GM21576 (cell line): ENCODE data around the gene CEP128.

Experiments
- ATAC-seq: cut with Tn5 transposase; IDR thresholded peaks from one replicate; pipeline ENCODE4 v1.9.1; 2021; ENCODE audit warnings: mild to moderate bottlenecking, moderate library complexity; ENCODE audit not compliant: unreplicated experiment

The CEP128 gene

DNA sequence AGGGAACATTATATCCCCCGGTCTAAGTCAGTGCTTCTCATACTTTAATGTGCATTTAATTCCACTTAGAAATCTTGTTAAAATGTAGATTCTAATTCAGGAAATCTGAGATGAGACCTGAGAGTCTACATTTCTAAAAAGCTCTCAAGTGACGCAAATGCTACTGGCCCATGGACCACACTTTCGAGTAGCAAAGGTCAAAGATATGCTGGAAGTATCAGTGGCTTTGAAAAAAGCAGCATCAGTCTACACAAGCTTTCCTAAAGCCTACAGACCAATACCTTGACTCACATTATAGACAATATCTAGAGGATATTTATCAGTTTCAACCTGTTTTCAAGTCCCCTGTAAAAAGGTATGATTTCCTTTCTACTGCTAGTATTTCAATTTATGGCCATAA lies 248.6 kb downstream of the CEP128 start:
- no peak for ATAC-seq

DNA sequence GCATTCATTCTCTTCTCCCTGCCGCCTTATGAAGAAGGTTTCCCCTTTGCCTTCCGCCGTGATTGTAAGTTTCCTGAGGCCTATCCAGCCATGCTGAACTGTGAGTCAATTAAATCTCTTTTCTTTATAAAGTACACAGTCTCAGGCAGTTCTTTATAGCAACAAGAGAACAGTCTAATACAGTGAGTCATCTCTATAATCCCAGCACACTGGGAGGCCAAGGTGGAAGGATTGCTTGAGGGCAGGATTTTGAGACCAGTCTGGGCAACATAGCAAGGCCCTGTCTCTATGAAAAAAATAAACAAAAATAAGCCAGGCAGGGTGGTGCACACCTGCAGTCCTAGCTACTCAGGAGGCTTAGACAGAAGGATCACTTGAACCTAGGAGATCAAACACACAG lies 259.9 kb downstream of the CEP128 start:
- no peak for ATAC-seq

DNA sequence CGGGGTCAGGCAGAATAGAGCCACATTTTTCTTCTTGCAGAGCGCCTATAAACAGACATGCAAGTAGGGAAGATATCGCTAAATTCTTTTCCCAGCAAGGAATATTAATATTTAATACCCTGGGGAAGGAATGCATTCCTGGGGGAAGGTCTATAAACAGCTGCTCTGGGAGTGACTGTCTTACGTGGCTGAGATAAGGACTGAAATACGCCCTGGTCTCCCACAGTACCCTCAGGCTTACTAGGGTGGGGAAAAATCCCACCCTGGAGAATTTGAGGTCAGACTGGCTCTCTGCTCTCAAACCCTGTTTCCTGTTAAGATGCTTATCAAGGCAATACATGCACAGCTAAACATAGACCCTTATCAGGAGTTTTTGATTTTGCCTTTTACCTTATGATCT lies 262.3 kb downstream of the CEP128 start:
- ATAC-seq = no peak

DNA sequence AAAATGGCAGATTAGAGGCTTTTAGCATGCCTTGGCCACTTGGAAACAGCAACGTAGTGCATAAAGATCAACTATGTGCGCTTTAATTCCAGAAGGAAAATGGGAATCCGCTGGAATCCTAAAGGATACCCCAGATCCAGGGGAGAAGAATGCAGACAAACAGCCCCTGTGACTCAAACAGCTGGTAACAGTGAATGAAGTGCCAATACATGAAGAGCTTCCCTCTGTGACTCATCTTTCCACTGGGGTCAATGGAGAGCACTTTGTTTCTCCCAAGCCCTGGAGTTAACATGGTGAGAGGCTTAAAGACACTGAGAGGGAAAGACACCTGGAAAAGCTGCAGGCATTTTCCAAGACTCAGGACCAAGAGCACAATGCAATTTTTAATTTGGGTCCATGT lies 263.1 kb downstream of the CEP128 start:
- ATAC-seq = no peak

DNA sequence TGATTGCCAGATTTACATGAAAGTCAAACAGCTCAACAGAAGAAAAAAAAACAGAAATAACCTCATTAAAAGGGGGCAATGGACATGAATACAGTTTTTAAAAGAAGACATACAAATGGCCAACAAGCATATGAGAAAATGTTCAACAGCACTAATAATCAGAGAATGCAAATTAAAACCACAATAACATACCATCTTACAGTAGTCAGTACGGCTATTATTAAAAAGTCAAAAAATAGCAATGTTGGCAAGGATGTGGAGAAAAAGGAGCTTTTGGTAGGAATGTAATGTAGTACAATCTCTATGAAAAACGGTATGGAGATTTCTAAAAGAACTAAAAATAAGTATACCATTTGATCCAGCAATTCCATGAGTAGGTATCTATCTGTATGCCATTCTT lies 272.1 kb downstream of the CEP128 start:
- ATAC-seq = no peak

DNA sequence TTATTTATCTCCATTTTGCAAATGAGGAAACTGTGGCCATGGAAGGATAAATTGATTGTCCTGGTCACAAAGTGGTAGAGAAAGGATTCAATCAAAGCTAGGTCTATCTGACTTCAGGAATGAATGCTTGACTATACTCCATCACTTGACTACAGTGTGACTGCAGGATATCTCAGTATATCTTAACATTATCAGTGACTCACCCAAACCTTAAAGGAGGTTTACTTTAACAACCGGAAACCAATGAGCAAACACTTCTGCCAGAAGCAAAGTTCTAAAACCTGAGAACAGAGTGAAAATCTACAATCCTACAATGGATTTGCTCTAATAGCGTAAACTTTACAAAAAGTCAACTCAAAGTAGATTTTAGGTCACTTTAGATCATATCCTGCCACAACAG lies 277.0 kb downstream of the CEP128 start:
- no peak for ATAC-seq

DNA sequence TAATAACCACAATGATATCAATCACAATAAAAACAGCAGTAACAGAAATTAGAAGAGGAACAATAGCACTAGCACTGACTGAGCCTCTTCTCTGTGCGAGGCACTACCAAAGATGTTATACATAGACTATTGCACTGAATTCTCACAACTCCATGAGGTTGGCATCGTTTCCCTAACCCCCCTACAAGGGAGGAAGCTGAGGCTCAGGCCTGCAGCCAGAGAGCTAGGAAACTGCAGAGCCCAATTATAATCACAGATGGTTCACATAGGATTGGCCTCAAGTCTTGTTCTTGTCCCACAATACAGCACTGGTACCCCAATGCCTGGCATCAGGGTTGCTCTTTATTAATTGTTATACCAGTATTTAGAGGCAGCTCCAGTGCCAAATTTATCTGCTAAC lies 278.0 kb downstream of the CEP128 start:
- ATAC-seq = no peak

DNA sequence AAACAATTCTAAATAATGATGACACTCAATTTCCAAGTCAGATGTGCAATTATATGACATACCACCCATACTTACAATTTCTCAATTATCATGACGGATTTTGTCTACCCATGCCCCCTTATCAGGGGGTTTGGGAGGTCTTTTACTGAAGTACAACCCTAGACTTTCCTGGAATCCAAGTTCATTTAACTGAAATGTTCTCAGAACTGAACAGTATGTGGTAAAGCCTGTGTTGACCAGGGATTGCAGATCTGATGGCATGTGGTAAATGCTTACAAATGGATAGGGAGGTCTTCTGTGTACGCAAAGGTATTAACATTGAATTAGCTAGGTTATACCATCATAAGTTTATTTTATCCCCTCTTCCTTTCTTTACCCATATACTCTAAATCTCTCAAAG lies 281.8 kb downstream of the CEP128 start:
- ATAC-seq = no peak

DNA sequence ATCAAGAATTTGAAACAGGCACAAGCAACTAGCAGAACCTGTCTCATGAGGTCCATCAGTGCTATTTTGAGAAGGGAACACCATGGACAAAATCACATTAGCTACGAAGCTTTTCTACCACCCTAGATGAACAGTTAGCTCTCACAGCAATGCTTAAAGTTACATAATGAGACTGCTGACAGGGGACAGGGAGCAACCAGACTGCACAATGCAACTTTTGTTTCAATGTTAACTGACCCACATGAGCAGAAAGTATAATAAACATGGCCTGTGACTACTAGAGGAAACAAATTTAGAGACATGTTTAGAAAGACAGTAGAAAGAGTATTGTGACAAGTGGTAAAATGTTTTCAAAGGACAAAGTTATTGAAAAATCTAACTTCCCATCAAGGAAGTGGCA lies 282.8 kb downstream of the CEP128 start:
- ATAC-seq = no peak

DNA sequence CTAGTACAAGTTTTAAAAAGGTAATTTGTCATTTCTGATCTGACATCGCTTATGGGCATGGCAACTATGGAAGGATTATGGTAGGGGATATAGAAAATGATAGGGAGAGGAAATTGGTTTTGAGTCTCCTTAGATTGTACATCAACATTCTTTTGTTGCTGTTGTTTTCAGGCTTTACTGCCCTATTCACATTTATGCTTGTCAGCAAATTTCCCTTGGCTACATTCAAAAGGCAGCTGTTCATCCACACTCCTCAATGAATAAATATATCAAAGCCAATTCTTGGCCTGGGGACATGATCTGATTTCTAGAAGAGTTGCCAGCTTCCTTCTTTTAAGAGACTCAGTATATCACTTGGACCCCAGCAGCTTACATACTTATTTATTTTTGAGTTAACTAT lies 283.4 kb downstream of the CEP128 start:
- ATAC-seq = no peak

DNA sequence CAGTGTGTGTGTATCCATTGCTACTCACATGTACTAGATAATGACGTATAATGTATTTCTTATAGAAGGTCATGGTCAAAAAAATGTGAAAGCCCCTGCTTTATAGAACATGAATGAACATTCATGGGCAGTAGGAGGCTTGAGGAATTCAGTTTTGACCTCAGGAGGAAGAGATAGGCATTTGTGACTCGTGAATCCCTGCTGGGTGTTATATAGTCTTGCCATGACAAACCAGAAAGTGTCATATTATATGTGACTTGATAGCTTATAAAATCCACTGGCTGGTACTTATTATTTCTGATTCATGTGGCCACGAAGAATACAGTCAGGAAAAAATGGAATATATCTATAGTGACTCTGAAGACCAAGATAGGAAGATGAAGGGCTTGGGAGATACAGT lies 287.6 kb downstream of the CEP128 start:
- ATAC-seq = no peak

DNA sequence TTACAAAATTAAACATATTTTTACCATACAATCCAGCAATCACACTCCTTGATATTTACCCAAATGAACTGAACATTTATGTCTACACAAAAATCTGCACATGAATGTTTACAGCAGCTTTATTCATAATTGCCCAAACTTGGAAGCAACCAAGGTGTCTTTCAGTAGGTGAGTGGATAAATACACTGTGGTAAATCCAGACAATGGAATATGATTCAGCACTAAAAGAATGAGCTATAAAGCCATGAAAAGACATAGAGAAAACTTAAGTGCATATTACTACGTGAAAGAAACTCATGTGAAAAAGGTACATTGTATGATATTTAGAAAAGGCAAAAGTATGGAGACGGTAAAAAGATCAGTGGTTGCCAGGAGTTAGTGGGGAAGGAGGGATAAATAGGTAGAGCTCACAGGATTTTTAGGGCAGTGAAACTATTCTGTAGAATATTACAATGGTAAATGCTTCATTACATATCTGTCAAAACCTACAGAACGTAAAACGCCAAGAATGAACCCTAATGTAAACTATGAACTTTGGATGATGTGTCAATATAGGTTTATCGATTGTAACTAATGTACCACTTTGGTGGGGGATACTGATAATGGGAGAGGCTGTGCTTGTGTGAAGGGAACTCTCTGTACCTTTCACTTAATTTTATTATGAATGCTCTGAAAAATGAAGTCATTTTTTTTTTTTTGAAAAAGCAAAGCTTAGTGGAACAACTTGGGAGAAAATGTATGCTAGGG lies 295.7 kb downstream of the CEP128 start:
- no peak for ATAC-seq

DNA sequence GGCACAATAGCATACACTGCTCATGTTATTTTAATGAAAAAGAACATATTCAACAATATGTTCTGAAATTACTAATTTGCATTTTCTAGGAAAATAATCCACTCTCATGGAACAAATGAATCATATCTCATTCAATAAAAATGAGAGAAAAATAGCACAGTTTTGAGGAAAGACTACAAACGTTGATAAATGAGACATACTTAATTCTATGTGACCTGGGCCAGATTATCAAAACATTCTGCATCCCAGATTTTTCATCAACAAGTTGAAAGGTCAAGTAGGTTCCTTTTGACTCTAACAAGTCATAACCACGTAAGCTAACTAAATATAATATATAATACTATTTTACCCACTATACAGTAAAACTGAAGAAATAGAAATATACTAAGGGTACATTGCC lies 296.7 kb downstream of the CEP128 start:
- ATAC-seq = no peak

DNA sequence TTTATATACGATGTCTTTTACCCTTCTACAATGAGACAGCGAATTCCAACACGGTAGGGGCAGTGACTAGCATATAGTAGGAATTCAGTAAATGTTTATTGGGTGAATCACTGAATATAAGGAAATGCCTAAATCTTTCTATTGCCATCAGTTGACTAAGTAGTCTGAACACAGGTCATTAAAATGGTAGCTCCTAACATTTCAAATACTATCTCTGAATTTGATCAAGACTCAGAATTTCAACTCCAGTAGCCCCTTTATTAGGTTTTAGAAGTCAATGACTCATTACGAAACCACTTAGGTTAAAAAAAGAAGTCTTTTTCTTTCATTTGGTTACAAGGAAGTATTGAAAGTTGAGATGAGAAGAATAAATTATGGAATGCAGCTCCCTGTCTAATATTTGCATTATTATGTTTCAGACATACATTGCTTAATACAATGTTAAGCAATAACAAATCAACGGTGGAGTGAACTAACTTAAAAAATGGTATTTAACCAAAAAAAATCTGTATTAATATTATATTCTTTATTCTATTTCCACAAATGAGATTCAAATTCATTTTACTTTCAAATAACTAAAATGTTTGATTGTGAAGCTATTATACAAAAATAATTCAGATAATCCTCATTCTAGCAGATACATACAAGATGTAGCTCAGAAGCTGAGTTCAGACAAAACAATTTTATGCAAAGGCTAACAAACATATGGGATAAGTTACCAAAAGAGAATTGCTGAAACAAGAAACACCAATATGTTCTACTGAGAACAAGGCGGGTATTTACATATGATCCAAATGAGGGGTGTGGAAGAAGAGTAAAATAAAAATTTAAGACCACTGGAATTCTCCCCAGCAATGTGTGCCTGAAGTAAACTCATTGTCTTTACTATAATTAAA lies 302.7 kb downstream of the CEP128 start:
- no peak for ATAC-seq

DNA sequence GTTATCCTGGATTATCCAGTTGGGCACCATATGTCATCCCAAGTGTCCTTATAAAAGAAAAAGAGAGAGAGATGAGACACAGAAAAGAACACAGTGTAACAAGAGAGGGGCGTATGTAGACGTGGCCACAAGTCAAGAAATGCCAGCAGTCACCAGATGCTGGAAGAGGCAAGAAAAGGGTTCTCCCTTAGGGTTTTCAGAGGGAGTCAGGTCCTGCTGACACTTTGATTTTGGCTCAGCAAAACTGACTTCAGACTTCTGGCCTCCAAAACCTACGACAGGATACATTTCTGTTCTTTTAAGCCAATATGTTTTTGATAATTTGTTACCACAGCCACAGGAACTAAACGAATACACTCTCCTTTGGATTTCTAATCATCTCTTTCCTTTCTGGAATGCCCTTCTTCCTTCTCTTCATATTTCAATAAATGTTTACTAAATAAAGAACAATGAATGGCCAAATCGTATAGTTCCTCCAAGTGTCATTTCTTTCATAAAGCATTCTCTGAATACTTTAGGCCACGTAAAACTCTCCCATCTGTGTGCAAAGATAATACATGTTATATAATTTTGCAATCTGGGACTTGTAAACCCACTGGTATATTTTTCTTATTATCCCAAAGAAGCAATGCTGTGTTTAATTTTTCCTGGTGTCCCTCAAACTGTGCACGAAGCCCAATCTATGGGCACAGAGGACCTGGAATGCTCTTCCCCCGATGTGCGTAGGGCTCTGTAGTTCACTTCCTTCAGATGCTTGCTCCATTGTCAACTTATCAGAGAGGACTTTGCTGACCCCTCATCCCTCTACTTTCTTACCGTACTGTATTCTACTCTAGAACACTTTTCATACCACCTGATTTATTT lies 303.6 kb downstream of the CEP128 start:
- no peak for ATAC-seq

DNA sequence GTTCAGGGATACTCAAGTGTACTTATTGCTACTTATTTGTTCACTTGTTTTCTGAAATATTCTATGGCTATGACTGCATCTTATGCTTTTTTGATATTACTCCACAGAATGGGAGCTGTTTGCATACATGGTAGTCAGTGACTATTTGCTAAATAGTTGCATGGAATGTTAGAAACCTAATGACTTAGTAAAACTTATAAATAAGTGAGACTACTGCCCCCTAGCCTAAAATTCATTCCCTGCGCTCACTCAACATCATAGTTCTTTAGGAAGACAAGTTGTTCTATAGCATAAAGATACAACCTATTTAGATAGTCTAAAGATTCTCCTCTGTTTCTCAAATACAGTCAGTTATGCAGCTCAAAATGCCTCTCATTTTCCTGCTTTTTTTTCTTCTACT lies 305.5 kb downstream of the CEP128 start:
- no peak for ATAC-seq

DNA sequence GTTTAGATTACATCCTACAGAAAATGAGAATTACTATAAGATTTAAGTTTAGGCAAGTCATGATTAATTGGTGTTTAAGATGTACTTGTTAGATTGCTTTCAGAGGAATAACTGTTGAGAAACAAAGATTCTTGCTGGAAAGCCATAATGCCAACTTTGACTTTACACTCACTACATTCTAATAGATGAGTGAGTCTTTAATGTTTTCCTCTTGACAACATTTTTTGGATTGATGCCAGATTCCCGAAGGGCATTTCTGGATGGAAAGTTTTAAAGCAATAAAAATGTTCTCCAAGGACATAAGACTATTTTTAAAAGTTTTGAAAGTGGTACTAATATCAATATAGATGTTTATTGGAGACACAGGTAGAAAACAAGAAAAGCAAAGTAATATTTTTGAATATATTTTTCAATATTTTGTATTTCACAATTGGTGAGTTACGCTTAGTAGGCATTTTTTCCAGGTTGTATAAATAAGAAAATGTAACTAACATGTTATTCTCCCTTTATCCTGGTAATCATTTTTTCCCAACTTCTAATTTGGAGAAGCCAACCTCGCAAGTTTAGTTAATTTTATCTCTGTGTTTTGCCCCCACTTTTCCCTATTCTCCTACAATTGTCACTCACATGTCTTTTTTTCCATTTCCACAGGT lies 307.3 kb downstream of the CEP128 start:
- ATAC-seq = no peak

DNA sequence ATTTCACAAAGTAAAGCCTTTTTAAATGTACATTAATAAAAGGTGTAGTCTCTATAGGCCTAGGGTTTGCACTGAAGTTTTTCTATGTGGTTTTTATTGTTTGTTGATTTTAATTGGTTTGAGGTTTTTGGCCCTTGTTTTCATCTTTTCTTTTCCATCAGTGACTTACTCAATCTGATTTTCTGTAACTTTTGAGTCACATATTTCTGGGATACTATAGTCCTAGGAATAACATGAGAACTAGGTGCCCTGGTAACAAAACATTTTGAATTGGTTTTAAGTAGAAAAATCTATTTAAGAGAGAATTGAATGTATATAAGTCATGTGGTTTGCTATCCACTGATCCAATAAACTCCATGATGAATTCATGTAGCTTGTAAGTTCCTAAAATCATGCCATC lies 311.9 kb downstream of the CEP128 start:
- no peak for ATAC-seq

DNA sequence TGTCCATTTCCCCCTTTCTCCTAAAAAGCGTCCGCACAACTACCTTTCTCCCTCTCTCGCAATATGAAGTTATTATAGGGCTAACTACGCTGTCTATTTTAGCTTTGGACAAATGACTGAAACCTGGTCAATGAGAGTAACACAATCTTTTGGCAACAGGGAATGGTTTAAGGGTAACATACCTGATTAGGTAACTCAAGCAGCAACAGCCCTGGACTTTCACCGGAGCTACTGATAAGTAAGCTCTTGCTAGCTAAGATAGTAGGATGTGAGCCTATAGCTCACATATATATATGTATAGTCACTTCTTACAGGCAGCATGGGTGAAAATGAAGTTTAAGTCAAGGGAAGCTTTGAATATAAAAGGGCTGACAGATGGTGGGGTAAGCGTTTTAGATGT lies 313.0 kb downstream of the CEP128 start:
- ATAC-seq = no peak

DNA sequence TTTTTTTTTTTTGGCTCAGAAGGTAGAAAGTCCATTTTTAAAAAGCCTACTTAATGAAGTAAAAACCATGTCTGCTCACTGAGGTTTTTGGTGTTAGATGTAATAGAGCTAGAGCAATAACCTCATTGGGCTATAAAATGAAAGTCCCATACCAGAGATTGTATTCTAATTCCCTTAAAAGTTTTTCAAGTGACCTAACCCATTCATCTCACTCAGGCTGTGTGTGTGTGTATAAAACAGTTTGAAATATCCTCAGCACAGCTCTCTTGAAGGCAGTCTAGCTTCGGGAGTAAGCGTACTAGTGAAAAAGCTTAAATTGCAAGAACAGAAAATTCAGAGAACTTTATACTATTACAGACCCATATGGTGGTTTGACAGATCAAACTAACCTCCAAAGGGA lies 313.8 kb downstream of the CEP128 start:
- ATAC-seq = no peak

DNA sequence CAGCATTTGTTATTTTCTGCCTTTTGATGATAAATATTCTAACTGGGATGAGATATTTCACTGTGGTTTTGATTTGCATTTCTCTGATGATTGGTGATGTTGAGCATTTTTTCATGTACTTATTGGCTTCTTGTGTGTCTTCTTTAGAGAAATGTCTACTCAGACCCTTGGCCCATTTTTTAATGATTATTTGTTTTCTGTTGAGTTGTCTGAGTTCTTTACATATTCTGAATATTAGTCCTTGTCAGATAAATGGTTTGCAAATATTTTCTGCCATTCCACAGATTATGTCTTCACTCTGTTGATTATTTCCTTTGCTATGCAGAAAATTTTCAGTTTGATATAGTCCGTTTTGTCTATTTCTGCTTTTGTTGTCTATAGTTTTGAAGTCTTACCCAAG lies 317.0 kb downstream of the CEP128 start:
- ATAC-seq = no peak
